Activated naive CD8-positive, alpha-beta T cell treated with anti-CD3 and anti-CD28 coated beads, Interleukin-2, amount 50 U/mL, for 24 hours (primary cell): ENCODE results near the gene USP12.

Source experiments
- ATAC-seq: fragments of 150-1000 bp; cut with Tn5 transposase; one replicate; pipeline ENCODE4 v1.10.0; 2021
- DNase-seq: peaks from one replicate; pipeline ENCODE4 v3.0.0; 2021
- H3K27ac Mint-ChIP-seq: one replicate; pipeline ENCODE4 v1.8.0; 2021; ENCODE audit warnings: mild to moderate bottlenecking, mixed read lengths
- H3K27me3 Mint-ChIP-seq: one replicate; pipeline ENCODE4 v1.8.0; 2021; ENCODE audit warnings: mixed read lengths
- H3K36me3 Mint-ChIP-seq: one replicate; pipeline ENCODE4 v1.8.0; 2021; ENCODE audit warnings: low read depth, mixed read lengths
- H3K4me1 Mint-ChIP-seq: one replicate; pipeline ENCODE4 v1.8.0; 2021; ENCODE audit warnings: mixed read lengths
- H3K4me3 Mint-ChIP-seq: one replicate; pipeline ENCODE4 v1.8.0; 2021; ENCODE audit warnings: mild to moderate bottlenecking, moderate library complexity, mixed read lengths
- H3K9me3 Mint-ChIP-seq: one replicate; pipeline ENCODE4 v1.8.0; 2021; ENCODE audit warnings: mixed read lengths

USP12 gene

DNA sequence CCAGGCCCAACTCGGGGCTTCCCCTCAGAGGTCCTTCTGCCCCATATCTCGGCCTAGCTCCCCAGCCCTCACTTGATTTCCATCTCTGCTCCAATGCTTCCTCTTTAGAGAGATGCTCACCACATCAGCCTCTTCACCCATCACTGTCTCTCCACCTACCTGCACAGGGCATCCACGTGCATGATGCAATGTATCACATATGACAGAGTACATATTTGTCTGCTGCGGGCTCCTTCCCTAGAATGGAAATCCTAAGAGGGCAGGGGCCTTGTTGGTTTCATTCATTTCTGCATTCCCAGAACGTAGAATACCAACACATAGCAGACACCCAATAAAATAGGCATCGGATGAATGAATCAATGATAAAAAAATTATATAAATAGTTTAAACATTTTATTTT is 130.3 kb downstream of the USP12 start:
- ATAC-seq (no peak), DNase-seq (no peak)
- H3K9me3 Mint-ChIP-seq, result no peaks in the 10 kb centered on the region
- no peak overlapping the region for H3K27ac Mint-ChIP-seq
- no peaks in the 10 kb centered on the region for H3K36me3 Mint-ChIP-seq
- peaks cover 3% of the 10 kb centered on the region for H3K27me3 Mint-ChIP-seq
- H3K4me3 Mint-ChIP-seq, result no peak overlapping the region
- H3K4me1 Mint-ChIP-seq, result peaks cover 16% of the 10 kb centered on the region

DNA sequence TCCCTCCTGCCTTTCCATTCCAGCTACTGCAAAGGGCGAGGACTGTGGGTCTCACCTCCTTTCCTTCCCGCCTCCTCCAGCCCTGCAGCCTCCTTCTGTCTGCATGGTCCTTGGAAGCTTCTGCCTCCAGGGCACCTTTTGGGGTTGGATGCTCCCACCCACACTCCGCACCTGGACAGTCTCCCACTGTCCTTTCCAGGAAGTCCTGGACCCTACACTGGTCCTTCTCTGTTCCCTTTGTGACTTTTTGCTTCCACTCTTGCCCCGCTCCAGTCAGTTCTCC is 130.8 kb downstream of the USP12 start:
- DNase-seq (no peak), ATAC-seq (no peak)
- Mint-ChIP-seq H3K4me3 (no peak overlapping the region), H3K27me3 (peaks cover 8% of the 10 kb centered on the region), H3K9me3 (no peaks in the 10 kb centered on the region), H3K36me3 (no peaks in the 10 kb centered on the region), H3K27ac (no peak overlapping the region), H3K4me1 (peaks cover 16% of the 10 kb centered on the region)

DNA sequence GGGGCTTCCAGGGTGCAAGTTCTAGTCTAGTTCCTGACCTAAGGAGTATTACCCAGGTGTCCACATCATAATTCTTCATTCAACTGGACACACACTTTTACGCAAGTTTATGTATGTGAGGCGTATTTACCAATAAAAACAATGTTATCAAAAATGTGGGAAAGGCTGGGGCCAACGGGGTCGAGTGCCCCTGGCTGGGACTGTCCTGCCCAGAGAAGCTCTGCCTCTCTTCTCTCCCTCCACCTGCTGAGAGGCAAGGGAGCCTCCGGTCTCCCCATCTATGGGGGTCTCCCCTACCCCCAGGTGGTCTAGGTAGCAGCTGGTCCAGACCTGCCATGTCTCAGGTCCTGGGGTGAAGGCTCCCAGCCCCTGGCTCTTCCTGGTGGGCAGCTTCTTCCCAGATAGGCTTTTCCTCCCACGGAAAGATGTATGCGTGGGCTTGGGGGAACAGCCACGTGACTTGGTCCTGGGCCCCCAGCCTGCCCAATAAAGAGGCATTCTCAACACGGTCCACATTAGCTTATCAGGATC is 132.4 kb downstream of the USP12 start:
- no peak overlapping the region for H3K4me3 Mint-ChIP-seq
- peaks cover 22% of the 10 kb centered on the region for H3K27me3 Mint-ChIP-seq
- H3K4me1 Mint-ChIP-seq, result peaks cover 11% of the 10 kb centered on the region
- ATAC-seq (no peak), DNase-seq (no peak)
- H3K9me3 Mint-ChIP-seq, result no peaks in the 10 kb centered on the region
- no peaks in the 10 kb centered on the region for H3K36me3 Mint-ChIP-seq
- no peak overlapping the region for H3K27ac Mint-ChIP-seq

DNA sequence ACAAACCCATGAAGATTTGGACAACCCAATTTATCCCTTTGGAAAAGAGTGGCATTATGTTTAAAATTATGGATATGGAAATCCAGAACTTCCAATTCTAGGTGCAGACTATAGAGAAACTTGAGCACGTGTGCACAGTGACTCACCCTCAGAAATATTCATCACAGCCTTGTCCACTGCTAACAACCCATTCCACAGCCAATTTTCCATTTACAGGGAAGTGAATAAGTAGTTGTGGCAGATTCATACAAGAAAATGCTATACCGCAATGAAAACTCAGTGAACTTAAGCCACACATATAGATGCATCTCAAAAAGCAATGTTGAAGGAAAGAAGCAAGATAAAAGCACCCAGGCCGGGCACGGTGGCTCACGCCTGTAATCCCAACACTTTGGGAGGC is 133.3 kb downstream of the USP12 start:
- DNase-seq (no peak), ATAC-seq (no peak)
- Mint-ChIP-seq H3K27me3 (peaks cover 22% of the 10 kb centered on the region), H3K36me3 (no peaks in the 10 kb centered on the region), H3K4me1 (peaks cover 9% of the 10 kb centered on the region), H3K4me3 (no peak overlapping the region), H3K27ac (no peak overlapping the region), H3K9me3 (no peaks in the 10 kb centered on the region)

DNA sequence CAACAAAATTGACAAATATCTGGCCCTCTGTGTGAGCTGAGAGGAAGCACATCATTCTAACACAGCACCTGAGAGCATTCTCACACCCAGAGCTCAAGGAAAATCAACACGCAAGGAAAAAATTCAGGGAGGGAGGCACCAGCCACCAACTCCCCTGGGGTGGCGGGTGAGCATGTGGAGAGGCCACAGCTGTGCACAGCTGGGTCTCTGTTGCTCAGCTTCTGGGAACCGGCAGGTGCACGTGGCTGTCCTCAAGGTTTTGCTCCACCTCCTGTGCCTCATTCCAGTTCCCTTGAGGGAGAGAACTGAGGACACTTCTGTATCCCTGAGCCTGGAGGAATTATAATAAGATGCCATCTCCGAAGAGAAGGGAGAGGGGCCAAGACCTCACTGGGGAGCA is 134.0 kb downstream of the USP12 start:
- H3K27ac Mint-ChIP-seq, result no peak overlapping the region
- H3K9me3 Mint-ChIP-seq, result no peaks in the 10 kb centered on the region
- no peaks in the 10 kb centered on the region for H3K36me3 Mint-ChIP-seq
- ATAC-seq, result no peak
- no peak for DNase-seq
- H3K4me3 Mint-ChIP-seq, result no peak overlapping the region
- H3K27me3 Mint-ChIP-seq, result peaks cover 22% of the 10 kb centered on the region
- peaks cover 3% of the 10 kb centered on the region for H3K4me1 Mint-ChIP-seq

DNA sequence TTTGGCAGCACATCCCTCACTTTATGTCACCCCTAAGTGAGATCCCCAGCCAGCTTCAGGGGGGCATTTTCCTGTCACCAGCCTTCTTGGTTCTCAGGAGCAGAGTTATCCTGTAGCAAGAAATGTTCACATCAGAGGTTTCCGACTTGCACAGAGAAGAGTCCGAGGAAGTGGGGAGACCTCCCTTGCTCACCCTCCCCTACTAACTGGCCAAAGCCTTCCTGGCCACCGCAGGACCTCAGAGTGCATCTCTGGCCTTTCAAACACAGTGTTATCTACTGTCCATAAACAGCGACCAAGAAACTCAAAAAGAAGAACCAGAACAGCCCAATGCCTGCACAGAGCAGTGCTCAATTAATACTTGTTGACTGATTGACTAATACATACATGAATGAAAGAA is 134.4 kb downstream of the USP12 start:
- Mint-ChIP-seq H3K4me3 (no peak overlapping the region), H3K36me3 (no peaks in the 10 kb centered on the region), H3K27ac (no peak overlapping the region), H3K27me3 (peaks cover 22% of the 10 kb centered on the region), H3K4me1 (peaks cover 3% of the 10 kb centered on the region), H3K9me3 (no peaks in the 10 kb centered on the region)
- ATAC-seq, result no peak
- no peak for DNase-seq

DNA sequence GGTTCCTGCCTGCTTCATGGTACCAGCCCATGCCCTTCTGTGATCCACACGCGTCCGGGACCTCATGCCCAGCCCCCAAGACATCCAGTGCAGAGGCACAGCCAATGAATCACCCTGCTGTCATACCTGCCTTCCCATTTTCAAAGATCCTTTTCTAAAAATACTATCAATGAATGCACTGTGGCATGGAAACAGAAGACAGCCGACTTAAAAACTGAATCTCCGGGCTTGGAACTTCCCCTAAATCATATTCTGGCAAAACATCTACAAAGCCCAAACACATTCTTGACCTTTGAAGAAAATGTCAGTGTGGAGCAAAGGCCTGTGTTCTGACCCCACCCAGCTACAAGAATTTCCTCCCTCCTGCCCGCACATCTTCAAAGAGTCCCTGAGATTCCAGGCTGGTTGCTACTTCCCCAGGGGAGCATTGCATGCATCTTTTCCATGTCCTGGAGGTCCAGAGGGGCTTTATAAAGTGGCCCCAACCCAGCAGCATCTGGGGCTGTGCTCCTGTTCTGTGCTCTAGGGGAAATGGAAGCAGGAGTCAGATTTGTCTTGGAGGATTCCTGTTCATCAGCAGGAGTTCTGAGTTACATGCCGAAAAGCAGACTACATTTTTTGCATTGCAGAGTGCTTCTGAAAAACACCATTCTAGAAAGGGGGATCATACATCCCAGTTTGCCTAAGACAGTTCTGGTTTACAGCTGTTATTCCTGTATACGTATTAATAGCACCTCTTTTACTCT is 135.2 kb downstream of the USP12 start:
- DNase-seq (no peak), ATAC-seq (no peak)
- H3K27ac Mint-ChIP-seq, result no peak overlapping the region
- H3K4me1 Mint-ChIP-seq, result peaks cover 3% of the 10 kb centered on the region
- peaks cover 22% of the 10 kb centered on the region for H3K27me3 Mint-ChIP-seq
- no peaks in the 10 kb centered on the region for H3K9me3 Mint-ChIP-seq
- H3K4me3 Mint-ChIP-seq, result no peak overlapping the region
- no peaks in the 10 kb centered on the region for H3K36me3 Mint-ChIP-seq

DNA sequence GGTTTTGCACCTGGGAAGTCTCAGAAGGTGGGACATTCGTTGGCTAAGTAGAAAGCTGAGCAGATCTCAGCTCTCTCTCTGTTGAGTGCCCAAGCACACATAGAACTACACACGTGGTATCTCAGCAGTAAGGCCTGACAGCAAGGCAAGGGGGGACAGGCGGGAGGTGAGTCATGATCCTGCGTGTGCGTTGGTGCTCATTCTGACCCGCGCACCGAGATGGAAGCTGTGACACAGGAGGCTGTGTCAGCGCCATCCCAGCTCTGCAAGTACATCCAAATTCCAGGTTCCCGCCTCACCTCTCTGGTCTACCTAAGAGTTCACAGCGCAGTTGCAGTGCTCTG is 135.7 kb downstream of the USP12 start:
- Mint-ChIP-seq H3K4me1 (peaks cover 3% of the 10 kb centered on the region), H3K4me3 (no peak overlapping the region), H3K27me3 (peaks cover 22% of the 10 kb centered on the region), H3K27ac (no peak overlapping the region), H3K9me3 (no peaks in the 10 kb centered on the region), H3K36me3 (no peaks in the 10 kb centered on the region)
- ATAC-seq (no peak), DNase-seq (no peak)

DNA sequence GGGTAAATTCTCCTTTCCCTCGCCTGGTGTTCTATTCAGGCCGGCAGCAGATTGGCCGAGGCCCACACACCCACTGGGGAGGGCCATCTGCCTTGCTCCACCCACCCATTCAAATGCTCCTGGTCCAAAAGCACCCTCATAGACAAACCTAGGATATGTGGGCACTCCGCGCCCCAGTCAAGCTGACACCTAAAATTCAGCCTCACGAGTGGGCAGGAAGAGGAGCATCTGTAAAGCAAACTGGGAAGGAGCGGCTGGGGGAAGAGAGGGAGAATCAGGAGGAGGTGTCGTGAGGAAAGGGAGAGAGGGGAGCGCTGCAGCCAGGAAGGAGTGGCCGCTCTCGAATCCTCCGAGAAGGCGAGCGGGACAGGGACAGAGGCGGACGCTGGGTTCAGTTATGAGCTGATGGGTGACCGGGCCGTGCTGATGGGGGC is 136.9 kb downstream of the USP12 start:
- ATAC-seq, result no peak
- Mint-ChIP-seq H3K36me3 (no peaks in the 10 kb centered on the region), H3K4me1 (peaks cover 3% of the 10 kb centered on the region), H3K9me3 (no peaks in the 10 kb centered on the region), H3K4me3 (no peak overlapping the region), H3K27ac (no peak overlapping the region), H3K27me3 (peaks cover 22% of the 10 kb centered on the region)
- no peak for DNase-seq

DNA sequence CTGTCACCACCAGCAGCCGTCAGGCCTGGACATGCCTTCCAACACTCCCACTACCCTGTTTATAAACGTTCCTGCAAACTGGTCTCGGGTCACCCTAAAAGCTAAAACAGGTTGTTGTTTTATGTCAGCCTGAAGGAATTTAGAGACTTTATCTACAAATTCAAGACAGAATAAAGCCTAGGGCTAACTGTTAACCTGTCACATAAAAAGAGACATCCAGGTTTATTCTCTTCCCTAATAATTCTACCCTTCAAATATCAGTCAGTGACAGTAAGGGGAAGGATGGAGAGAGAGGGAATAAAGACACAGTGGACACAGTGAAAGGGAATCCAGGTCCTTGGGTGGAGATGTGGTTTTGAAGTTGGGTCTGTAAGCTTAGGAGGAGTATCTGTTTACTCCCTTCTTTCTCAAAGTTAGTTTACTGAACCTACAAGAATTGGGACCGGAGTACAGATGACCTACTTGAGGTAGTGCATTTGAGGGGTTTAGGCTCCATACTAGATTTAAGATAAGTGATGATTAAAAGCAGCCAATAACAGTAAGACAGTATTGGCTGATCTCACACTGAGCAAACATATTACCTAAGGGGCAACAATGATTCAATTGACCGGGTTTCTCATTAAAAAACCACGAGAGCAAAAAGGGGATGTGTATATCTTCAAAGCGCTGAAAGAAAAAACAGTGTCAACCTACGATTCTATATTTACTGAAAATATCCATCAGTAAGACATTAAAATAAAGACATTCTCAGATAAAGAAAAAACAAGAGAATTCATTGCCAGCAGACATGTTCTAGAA is 142.7 kb downstream of the USP12 start:
- Mint-ChIP-seq H3K27ac (no peak overlapping the region), H3K4me1 (no peaks in the 10 kb centered on the region), H3K36me3 (no peaks in the 10 kb centered on the region), H3K27me3 (peaks cover 6% of the 10 kb centered on the region), H3K4me3 (no peak overlapping the region), H3K9me3 (no peaks in the 10 kb centered on the region)
- DNase-seq (no peak), ATAC-seq (no peak)

DNA sequence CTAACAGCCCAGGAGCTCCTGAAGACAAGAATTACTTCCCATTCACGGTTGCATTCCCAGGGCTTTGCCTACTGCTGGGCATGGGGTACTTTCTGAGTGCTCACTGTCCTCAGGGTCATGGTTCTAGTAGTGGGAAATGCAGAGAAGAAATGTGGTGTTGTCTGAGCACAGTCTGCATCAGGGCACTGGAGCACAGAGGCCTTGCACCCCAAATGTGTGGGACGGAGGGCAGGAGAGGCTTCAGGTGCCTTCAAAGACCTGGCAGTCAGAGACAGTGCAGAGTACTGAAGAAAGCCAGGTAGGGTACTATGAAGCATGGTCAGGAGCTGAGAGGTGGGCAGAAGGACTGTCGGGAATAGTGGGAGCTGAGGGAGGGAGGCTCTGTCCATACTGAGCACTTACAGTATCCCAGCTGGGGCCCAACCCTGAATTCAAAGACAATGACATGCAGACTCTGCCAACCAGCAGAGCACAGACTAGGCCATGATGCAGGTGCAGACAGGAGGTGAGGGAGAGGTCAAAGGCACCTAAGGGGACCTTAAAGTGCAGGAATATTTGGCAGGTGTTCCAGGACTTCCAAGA is 144.4 kb downstream of the USP12 start:
- Mint-ChIP-seq H3K4me1 (no peaks in the 10 kb centered on the region), H3K4me3 (no peak overlapping the region), H3K36me3 (no peaks in the 10 kb centered on the region), H3K27me3 (peaks cover 6% of the 10 kb centered on the region), H3K9me3 (no peaks in the 10 kb centered on the region), H3K27ac (no peak overlapping the region)
- DNase-seq, result no peak
- no peak for ATAC-seq

DNA sequence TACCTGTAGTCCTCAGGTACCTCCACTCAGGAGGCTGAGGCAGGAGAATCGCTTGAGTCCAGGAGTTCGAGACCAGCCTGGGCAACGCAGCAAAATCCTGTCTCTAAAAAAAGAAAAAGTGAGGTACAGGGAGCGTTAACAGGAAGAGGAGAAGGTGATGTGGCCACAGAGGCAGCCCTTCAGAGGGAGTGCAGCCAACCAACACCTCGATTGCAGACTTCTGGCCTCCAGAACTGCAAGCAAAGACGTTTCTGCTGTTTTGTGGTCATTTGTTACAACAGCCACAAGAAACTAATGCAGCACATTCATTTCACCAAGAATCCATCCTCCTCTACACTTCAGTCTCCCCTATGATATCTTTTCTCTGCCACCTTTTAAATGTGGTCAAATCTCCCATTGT is 145.2 kb downstream of the USP12 start:
- Mint-ChIP-seq H3K4me1 (no peaks in the 10 kb centered on the region), H3K4me3 (no peak overlapping the region), H3K27me3 (peaks cover 6% of the 10 kb centered on the region), H3K36me3 (no peaks in the 10 kb centered on the region), H3K9me3 (no peaks in the 10 kb centered on the region), H3K27ac (no peak overlapping the region)
- DNase-seq, result no peak
- no peak for ATAC-seq

DNA sequence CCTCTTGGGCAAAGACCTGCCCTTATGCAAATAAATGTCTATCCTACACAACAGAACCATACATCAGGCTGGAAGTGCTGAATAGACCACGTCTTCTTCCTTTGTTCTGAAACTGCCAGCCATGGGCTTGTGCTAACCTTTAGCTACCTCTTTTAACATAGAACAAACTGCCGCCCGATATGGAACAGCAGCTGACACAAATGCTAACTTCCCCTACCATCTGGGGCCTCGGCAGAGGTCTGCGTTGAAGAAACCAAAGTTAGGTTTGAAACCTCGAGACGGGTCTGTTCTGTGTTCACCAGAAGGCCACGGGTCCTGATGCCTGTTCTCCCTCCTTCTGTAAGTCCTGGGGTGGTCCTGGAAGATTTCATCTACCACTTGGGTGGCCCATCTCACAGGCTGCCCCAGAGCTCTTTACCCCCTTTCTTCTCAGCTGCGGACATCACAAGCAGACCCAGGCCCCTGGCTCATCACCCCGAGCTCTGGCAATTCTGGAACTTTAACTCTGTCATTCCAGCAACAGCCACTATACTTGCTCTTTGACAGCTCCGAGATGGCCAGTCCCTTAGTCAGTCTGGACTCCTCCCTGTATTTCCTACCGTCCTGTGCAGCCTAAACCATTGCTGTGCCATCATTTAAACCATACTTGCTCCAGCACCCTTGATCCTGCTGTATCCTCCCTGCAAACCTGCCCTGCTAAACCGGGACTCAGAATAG is 146.7 kb downstream of the USP12 start:
- no peak for ATAC-seq
- H3K4me1 Mint-ChIP-seq, result no peaks in the 10 kb centered on the region
- no peaks in the 10 kb centered on the region for H3K36me3 Mint-ChIP-seq
- no peak for DNase-seq
- no peak overlapping the region for H3K27ac Mint-ChIP-seq
- no peaks in the 10 kb centered on the region for H3K9me3 Mint-ChIP-seq
- H3K4me3 Mint-ChIP-seq, result no peak overlapping the region
- peaks cover 9% of the 10 kb centered on the region for H3K27me3 Mint-ChIP-seq

DNA sequence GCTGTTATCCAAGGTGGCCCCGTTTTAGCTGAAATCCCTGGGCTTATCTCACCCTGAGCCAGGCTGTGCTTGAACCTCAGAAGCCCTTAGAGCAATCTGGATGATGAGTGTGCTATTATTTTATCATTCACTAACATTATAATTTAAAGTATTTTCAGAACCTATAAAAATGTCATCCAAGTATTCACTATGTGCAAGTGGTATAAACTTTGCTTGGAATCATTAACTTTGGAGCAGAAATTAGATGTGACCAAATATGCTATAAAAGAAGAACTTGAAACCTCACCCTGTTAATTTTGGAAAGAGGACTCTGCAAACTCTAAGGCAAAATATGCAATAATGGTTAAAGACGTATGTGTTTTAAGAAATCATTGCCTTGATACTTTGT is 147.5 kb downstream of the USP12 start:
- Mint-ChIP-seq H3K27me3 (peaks cover 10% of the 10 kb centered on the region), H3K4me3 (no peak overlapping the region), H3K4me1 (no peaks in the 10 kb centered on the region), H3K36me3 (no peaks in the 10 kb centered on the region), H3K27ac (no peak overlapping the region), H3K9me3 (no peaks in the 10 kb centered on the region)
- DNase-seq (no peak), ATAC-seq (no peak)
